K562 (cell line): ENCODE measurements around the gene THRSP.

Source experiments
- CHD4 ChIP-seq: fragments of 200-600 bp; sonication (generic); IDR thresholded peaks from 3 replicates; pipeline ENCODE4 v1.6.1; 2012; ENCODE audit warnings: low read depth, mild to moderate bottlenecking, mixed read lengths, low read length, inconsistent platforms; ENCODE audit not compliant: insufficient read depth, insufficient replicate concordance, poor library complexity, severe bottlenecking
- NFIC ChIP-seq: fragments of 450-650 bp; IDR thresholded peaks from 2 replicates; pipeline ENCODE4 v1.6.1; 2017; ENCODE audit warnings: mild to moderate bottlenecking, inconsistent platforms
- NR2C2 ChIP-seq, 2 experiments: fragments of 200-800 bp in 1 of 2; sonication (Bioruptor generic) in 1 of 2; sonication (generic) in 1 of 2; formaldehyde crosslinking in 1 of 2; IDR thresholded peaks; 2 replicates each; pipeline versions ENCODE4 v1.6.1 to v1.8.0; 2016 to 2022; ENCODE audit warnings: mild to moderate bottlenecking in 1 of 2, missing compliant biosample characterization in 1 of 2, missing genetic modification characterization in 1 of 2, missing genetic modification reagents in 1 of 2
- SMAD3 ChIP-seq: fragments of 450-650 bp; formaldehyde crosslinking; conservative IDR thresholded peaks from 2 replicates; pipeline ENCODE4 v1.4.0; 2020; ENCODE audit warnings: mild to moderate bottlenecking
- THRAP3 ChIP-seq: fragments of 450-650 bp; IDR thresholded peaks from 2 replicates; pipeline ENCODE4 v1.6.1; 2016; ENCODE audit warnings: mild to moderate bottlenecking, inconsistent platforms, borderline replicate concordance
- USF2 ChIP-seq: sonication (generic); formaldehyde crosslinking; IDR thresholded peaks from 2 replicates; pipeline ENCODE4 v1.5.0; 2020; ENCODE audit warnings: missing genetic modification reagents
- ZBTB43 ChIP-seq: sonication (generic); formaldehyde crosslinking; IDR thresholded peaks from 2 replicates; pipeline ENCODE4 v1.8.0; 2023; ENCODE audit warnings: mild to moderate bottlenecking, missing genetic modification reagents
- ZNF407 ChIP-seq: fragments of 450-650 bp; IDR thresholded peaks from 2 replicates; pipeline ENCODE4 v1.6.1; 2016; ENCODE audit warnings: low read depth
- ZNF408 ChIP-seq: fragments of 250-450 bp; sonication (Bioruptor Pico); IDR thresholded peaks from 2 replicates; pipeline ENCODE4 v1.4.0; 2020; ENCODE audit warnings: low read depth, mild to moderate bottlenecking, moderate library complexity
- ZNF655 ChIP-seq: fragments of 250-450 bp; sonication (Bioruptor Pico); IDR thresholded peaks from 2 replicates; pipeline ENCODE4 v1.5.0; 2021
- TF ChIP-seq, protein P1 (sequence below), 3 experiments: IDR thresholded peaks in 2 of 3; conservative IDR thresholded peaks in 1 of 3; 2 replicates each; pipeline ENCODE4 v1.5.1; 2011 to 2012; ENCODE audit warnings: low read length in 3 of 3, mild to moderate bottlenecking in 3 of 3, control low read depth in 2 of 3, improper control_type of control experiment in 1 of 3, inconsistent platforms in 1 of 3, low read depth in 1 of 3, mixed read lengths in 1 of 3, moderate library complexity in 1 of 3; ENCODE audit not compliant: insufficient read depth in 2 of 3
- TF ChIP-seq, protein P2 (sequence below): fragments of 450-650 bp; IDR thresholded peaks from 2 replicates; pipeline ENCODE4 v1.6.1; 2017; ENCODE audit warnings: antibody characterized with exemption

- TF ChIP-seq, protein P1, sequence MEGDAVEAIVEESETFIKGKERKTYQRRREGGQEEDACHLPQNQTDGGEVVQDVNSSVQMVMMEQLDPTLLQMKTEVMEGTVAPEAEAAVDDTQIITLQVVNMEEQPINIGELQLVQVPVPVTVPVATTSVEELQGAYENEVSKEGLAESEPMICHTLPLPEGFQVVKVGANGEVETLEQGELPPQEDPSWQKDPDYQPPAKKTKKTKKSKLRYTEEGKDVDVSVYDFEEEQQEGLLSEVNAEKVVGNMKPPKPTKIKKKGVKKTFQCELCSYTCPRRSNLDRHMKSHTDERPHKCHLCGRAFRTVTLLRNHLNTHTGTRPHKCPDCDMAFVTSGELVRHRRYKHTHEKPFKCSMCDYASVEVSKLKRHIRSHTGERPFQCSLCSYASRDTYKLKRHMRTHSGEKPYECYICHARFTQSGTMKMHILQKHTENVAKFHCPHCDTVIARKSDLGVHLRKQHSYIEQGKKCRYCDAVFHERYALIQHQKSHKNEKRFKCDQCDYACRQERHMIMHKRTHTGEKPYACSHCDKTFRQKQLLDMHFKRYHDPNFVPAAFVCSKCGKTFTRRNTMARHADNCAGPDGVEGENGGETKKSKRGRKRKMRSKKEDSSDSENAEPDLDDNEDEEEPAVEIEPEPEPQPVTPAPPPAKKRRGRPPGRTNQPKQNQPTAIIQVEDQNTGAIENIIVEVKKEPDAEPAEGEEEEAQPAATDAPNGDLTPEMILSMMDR (IDR thresholded peaks at IDR 0.05 in 2 of 3, conservative IDR thresholded peaks at IDR 0.05 in 1 of 3; ENCODE audit: insufficient read depth in 2 of 3, low read depth in 1 of 3, low read length in 3 of 3) = no peak
- TF ChIP-seq NR2C2 (CRISPR knock-in tag; IDR thresholded peaks at IDR 0.05) = no peak
- TF ChIP-seq NR2C2 (tag; IDR thresholded peaks at IDR 0.05) = no peak
- TF ChIP-seq ZNF408 (CRISPR knock-in tag) = no peak
- TF ChIP-seq ZBTB43 (CRISPR knock-in tag) = no peak
- TF ChIP-seq ZNF655 (CRISPR knock-in tag) = no peak
- no peak for TF ChIP-seq THRAP3
- TF ChIP-seq, protein P2, sequence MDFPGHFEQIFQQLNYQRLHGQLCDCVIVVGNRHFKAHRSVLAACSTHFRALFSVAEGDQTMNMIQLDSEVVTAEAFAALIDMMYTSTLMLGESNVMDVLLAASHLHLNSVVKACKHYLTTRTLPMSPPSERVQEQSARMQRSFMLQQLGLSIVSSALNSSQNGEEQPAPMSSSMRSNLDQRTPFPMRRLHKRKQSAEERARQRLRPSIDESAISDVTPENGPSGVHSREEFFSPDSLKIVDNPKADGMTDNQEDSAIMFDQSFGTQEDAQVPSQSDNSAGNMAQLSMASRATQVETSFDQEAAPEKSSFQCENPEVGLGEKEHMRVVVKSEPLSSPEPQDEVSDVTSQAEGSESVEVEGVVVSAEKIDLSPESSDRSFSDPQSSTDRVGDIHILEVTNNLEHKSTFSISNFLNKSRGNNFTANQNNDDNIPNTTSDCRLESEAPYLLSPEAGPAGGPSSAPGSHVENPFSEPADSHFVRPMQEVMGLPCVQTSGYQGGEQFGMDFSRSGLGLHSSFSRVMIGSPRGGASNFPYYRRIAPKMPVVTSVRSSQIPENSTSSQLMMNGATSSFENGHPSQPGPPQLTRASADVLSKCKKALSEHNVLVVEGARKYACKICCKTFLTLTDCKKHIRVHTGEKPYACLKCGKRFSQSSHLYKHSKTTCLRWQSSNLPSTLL = no peak
- no peak for TF ChIP-seq USF2 (CRISPR knock-in tag)
- no peak for TF ChIP-seq ZNF407
- no peak for TF ChIP-seq CHD4
- TF ChIP-seq SMAD3 (CRISPR knock-in tag) = no peak
- no peak for TF ChIP-seq NFIC
These were observed 1.5 kb downstream of the THRSP start for GRCh38 chr11:78065203-78065602.
